ENCODE measurements around the gene A1CF.

Gene A1CF

DNA sequence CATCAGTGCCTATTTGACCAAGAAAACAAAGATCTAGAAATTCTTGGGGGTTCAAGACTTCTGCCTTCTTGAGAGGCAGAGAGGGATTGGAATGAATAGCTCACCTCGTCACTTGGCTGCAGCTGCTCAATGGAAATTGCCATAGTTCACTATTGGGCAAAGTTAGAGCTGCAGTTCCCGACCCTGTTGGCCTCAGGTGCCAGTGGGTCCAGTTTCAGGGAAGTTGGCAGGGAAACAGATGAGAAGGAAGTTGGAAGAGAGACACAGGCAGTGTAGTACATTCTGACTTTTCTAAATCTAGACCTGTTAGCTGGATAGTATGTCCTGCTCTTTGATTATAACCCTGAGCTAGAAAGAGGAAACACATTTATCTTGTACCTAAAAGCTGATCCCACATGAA is 19.1 kb downstream of the A1CF start:
- H3K4me1 ChIP-seq (ENCODE audit: control insufficient read depth in 5 of 5, insufficient read depth in 5 of 5, low read length in 5 of 5): no peaks in the 10 kb centered on the region
- no peak overlapping the region for H3K4me3 ChIP-seq (ENCODE audit: low read depth in 1 of 5, low read length in 5 of 5)
- H3K9ac ChIP-seq (ENCODE audit: low read length in 5 of 5): no peak overlapping the region
- no peaks in the 10 kb centered on the region for H3K9me3 ChIP-seq (ENCODE audit: control insufficient read depth in 5 of 5, low read length in 5 of 5)
- peaks cover 0 to 3% (median 0%) of the 10 kb centered on the region in 5 donors for H3K27me3 ChIP-seq (ENCODE audit: control insufficient read depth in 5 of 5, insufficient read depth in 4 of 5, low read length in 5 of 5)
- H3K36me3 ChIP-seq (ENCODE audit: control insufficient read depth in 5 of 5, insufficient read depth in 5 of 5, low read length in 5 of 5): no peaks in the 10 kb centered on the region
- H3K27ac ChIP-seq (ENCODE audit: low read depth, low read length): no peak overlapping the region

- Histone ChIP-seq H3K4me3 (ENCODE audit: low read depth in 1 of 5, low read length in 5 of 5) (no peak overlapping the region), H3K27ac (ENCODE audit: low read depth, low read length) (no peak overlapping the region), H3K36me3 (ENCODE audit: control insufficient read depth in 5 of 5, insufficient read depth in 5 of 5, low read length in 5 of 5) (no peaks in the 10 kb centered on the region), H3K9me3 (ENCODE audit: control insufficient read depth in 5 of 5, low read length in 5 of 5) (no peaks in the 10 kb centered on the region), H3K27me3 (ENCODE audit: control insufficient read depth in 5 of 5, insufficient read depth in 4 of 5, low read length in 5 of 5) (peaks cover 0 to 3% (median 0%) of the 10 kb centered on the region in 5 donors), H3K4me1 (ENCODE audit: control insufficient read depth in 5 of 5, insufficient read depth in 5 of 5, low read length in 5 of 5) (no peaks in the 10 kb centered on the region), H3K9ac (ENCODE audit: low read length in 5 of 5) (no peak overlapping the region)
Measured at GRCh38 chr10:50862719-50863118, 22.7 kb downstream of the A1CF start.

DNA sequence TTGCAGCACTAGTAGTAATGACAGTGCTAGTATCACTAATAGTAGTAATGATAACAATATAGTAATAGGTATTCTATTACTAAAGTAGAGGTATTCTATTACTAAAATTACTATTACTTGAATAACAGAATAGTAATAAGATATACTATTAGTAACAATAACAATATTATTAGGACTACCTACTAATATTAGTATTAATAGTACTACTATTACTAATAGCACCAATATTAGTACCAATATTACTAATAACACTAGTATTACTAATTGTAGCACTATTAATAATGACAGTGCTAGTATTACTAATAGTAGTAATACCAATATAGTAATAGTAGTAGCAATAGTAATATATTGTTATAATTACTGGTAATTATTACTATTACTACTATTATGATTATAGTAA is 24.1 kb downstream of the A1CF start:
- peaks cover 0 to 1% (median 0%) of the 10 kb centered on the region in 5 donors for H3K27me3 ChIP-seq (ENCODE audit: control insufficient read depth in 5 of 5, insufficient read depth in 4 of 5, low read length in 5 of 5)
- no peaks in the 10 kb centered on the region for H3K9me3 ChIP-seq (ENCODE audit: control insufficient read depth in 5 of 5, low read length in 5 of 5)
- no peak overlapping the region for H3K9ac ChIP-seq (ENCODE audit: low read length in 5 of 5)
- no peak overlapping the region for H3K27ac ChIP-seq (ENCODE audit: low read depth, low read length)
- no peak overlapping the region for H3K4me3 ChIP-seq (ENCODE audit: low read depth in 1 of 5, low read length in 5 of 5)
- H3K36me3 ChIP-seq (ENCODE audit: control insufficient read depth in 5 of 5, insufficient read depth in 5 of 5, low read length in 5 of 5): no peaks in the 10 kb centered on the region
- no peaks in the 10 kb centered on the region for H3K4me1 ChIP-seq (ENCODE audit: control insufficient read depth in 5 of 5, insufficient read depth in 5 of 5, low read length in 5 of 5)

GRCh38 chr10:50857579-50857978 is 27.8 kb downstream of the A1CF start:
- H3K36me3 ChIP-seq (ENCODE audit: control insufficient read depth in 5 of 5, insufficient read depth in 5 of 5, low read length in 5 of 5): no peaks in the 10 kb centered on the region
- no peak overlapping the region for H3K4me3 ChIP-seq (ENCODE audit: low read depth in 1 of 5, low read length in 5 of 5)
- H3K27ac ChIP-seq (ENCODE audit: low read depth, low read length): no peak overlapping the region
- no peaks in the 10 kb centered on the region for H3K4me1 ChIP-seq (ENCODE audit: control insufficient read depth in 5 of 5, insufficient read depth in 5 of 5, low read length in 5 of 5)
- H3K9ac ChIP-seq (ENCODE audit: low read length in 5 of 5): no peak overlapping the region
- no peaks in the 10 kb centered on the region for H3K9me3 ChIP-seq (ENCODE audit: control insufficient read depth in 5 of 5, low read length in 5 of 5)
- H3K27me3 ChIP-seq (ENCODE audit: control insufficient read depth in 5 of 5, insufficient read depth in 4 of 5, low read length in 5 of 5): no peaks in the 10 kb centered on the region

GRCh38 chr10:50855461-50855860 is 30.0 kb downstream of the A1CF start:
- Histone ChIP-seq H3K9ac (ENCODE audit: low read length in 5 of 5) (no peak overlapping the region), H3K4me3 (ENCODE audit: low read depth in 1 of 5, low read length in 5 of 5) (no peak overlapping the region), H3K27ac (ENCODE audit: low read depth, low read length) (no peak overlapping the region), H3K9me3 (ENCODE audit: control insufficient read depth in 5 of 5, low read length in 5 of 5) (no peaks in the 10 kb centered on the region), H3K36me3 (ENCODE audit: control insufficient read depth in 5 of 5, insufficient read depth in 5 of 5, low read length in 5 of 5) (no peaks in the 10 kb centered on the region), H3K4me1 (ENCODE audit: control insufficient read depth in 5 of 5, insufficient read depth in 5 of 5, low read length in 5 of 5) (no peaks in the 10 kb centered on the region), H3K27me3 (ENCODE audit: control insufficient read depth in 5 of 5, insufficient read depth in 4 of 5, low read length in 5 of 5) (no peaks in the 10 kb centered on the region)

DNA sequence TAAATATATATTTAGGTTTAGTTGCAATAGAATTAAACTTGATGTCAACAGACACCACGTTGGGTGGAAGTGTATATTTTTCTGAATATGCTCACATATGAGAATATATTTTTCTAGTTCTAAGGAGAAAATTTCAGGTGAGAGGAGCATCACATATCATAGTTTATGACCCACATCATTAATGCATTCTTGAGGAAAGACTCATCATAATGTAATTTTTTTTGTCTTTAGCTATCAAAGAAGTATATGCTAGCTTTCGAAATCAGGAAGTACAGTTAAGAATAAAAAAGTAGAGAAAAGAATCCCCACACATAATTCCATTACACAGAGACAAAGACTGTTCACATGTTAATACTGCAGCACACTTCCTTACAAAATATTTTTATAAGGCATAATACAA is 30.4 kb downstream of the A1CF start:
- no peak overlapping the region for H3K9ac ChIP-seq (ENCODE audit: low read length in 5 of 5)
- no peaks in the 10 kb centered on the region for H3K4me1 ChIP-seq (ENCODE audit: control insufficient read depth in 5 of 5, insufficient read depth in 5 of 5, low read length in 5 of 5)
- H3K27ac ChIP-seq (ENCODE audit: low read depth, low read length): no peak overlapping the region
- no peaks in the 10 kb centered on the region for H3K9me3 ChIP-seq (ENCODE audit: control insufficient read depth in 5 of 5, low read length in 5 of 5)
- no peak overlapping the region for H3K4me3 ChIP-seq (ENCODE audit: low read depth in 1 of 5, low read length in 5 of 5)
- H3K27me3 ChIP-seq (ENCODE audit: control insufficient read depth in 5 of 5, insufficient read depth in 4 of 5, low read length in 5 of 5): no peaks in the 10 kb centered on the region
- no peaks in the 10 kb centered on the region for H3K36me3 ChIP-seq (ENCODE audit: control insufficient read depth in 5 of 5, insufficient read depth in 5 of 5, low read length in 5 of 5)

GRCh38 chr10:50853557-50853956 is 31.9 kb downstream of the A1CF start:
- Histone ChIP-seq H3K4me1 (ENCODE audit: control insufficient read depth in 5 of 5, insufficient read depth in 5 of 5, low read length in 5 of 5) (no peaks in the 10 kb centered on the region), H3K9me3 (ENCODE audit: control insufficient read depth in 5 of 5, low read length in 5 of 5) (no peaks in the 10 kb centered on the region), H3K27ac (ENCODE audit: low read depth, low read length) (no peak overlapping the region), H3K9ac (ENCODE audit: low read length in 5 of 5) (no peak overlapping the region), H3K36me3 (ENCODE audit: control insufficient read depth in 5 of 5, insufficient read depth in 5 of 5, low read length in 5 of 5) (no peaks in the 10 kb centered on the region), H3K4me3 (ENCODE audit: low read depth in 1 of 5, low read length in 5 of 5) (no peak overlapping the region), H3K27me3 (ENCODE audit: control insufficient read depth in 5 of 5, insufficient read depth in 4 of 5, low read length in 5 of 5) (no peaks in the 10 kb centered on the region)

- Histone ChIP-seq H3K27me3 (ENCODE audit: control insufficient read depth in 5 of 5, insufficient read depth in 4 of 5, low read length in 5 of 5) (no peaks in the 10 kb centered on the region), H3K9me3 (ENCODE audit: control insufficient read depth in 5 of 5, low read length in 5 of 5) (no peaks in the 10 kb centered on the region), H3K36me3 (ENCODE audit: control insufficient read depth in 5 of 5, insufficient read depth in 5 of 5, low read length in 5 of 5) (no peaks in the 10 kb centered on the region), H3K27ac (ENCODE audit: low read depth, low read length) (no peak overlapping the region), H3K9ac (ENCODE audit: low read length in 5 of 5) (no peak overlapping the region), H3K4me3 (ENCODE audit: low read depth in 1 of 5, low read length in 5 of 5) (no peak overlapping the region), H3K4me1 (ENCODE audit: control insufficient read depth in 5 of 5, insufficient read depth in 5 of 5, low read length in 5 of 5) (no peaks in the 10 kb centered on the region)
Measured at GRCh38 chr10:50851884-50852671, 33.3 kb downstream of the A1CF start.

DNA sequence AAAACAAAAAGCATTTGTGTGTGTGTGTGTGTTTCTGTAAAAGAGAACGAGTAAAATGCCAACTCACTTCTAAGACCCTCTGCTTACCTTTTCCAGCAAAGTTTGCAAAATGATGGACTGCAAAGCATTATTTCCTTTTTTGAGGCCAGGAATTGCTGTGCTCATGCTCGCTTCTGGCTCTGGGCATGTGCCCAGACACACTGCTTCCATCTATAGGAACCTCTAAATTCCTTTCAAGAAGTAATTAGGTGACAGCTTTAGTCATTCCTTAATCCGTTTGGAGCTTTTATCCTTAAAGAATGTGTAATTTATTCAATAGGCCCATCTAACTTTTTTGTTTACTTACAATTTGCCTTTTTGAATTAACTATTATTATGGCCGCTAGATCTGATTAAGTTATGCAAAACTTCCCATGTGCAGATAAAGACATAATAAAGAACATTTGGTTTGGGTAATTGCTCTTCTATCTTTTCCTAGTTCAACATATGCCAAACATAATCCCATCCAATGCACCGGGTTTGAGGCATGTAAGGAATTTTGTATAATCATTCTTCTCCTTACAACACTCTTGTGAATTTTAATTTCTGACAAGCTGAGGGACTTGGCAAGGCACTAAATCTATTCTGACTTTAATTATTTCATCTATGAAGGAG is 34.7 kb downstream of the A1CF start:
- no peak overlapping the region for H3K4me3 ChIP-seq (ENCODE audit: low read depth in 1 of 5, low read length in 5 of 5)
- no peaks in the 10 kb centered on the region for H3K27me3 ChIP-seq (ENCODE audit: control insufficient read depth in 5 of 5, insufficient read depth in 4 of 5, low read length in 5 of 5)
- H3K9ac ChIP-seq (ENCODE audit: low read length in 5 of 5): no peak overlapping the region
- no peaks in the 10 kb centered on the region for H3K9me3 ChIP-seq (ENCODE audit: control insufficient read depth in 5 of 5, low read length in 5 of 5)
- no peaks in the 10 kb centered on the region for H3K4me1 ChIP-seq (ENCODE audit: control insufficient read depth in 5 of 5, insufficient read depth in 5 of 5, low read length in 5 of 5)
- no peak overlapping the region for H3K27ac ChIP-seq (ENCODE audit: low read depth, low read length)
- H3K36me3 ChIP-seq (ENCODE audit: control insufficient read depth in 5 of 5, insufficient read depth in 5 of 5, low read length in 5 of 5): no peaks in the 10 kb centered on the region

DNA sequence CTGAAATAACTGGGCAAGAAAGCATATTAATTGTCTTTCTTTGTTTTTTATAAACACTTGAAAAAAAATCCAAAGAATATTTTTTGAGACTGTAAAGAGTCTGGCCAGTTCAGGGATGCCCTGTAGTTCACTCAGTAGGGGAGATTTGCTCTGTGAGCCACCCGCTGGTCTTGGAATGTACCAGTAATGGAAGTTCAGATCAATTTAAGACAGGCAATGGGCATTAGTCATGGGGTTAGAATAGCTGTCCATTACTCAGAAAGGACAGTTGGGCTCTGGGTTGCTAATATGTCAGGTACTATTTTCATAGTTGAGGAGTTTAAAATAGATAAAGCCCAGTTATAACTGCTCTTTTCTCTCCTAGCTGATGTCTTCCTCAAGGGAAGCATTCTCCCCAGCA is 38.7 kb downstream of the A1CF start:
- H3K27ac ChIP-seq (ENCODE audit: low read depth, low read length): no peak overlapping the region

More for the DNA sequence above, 38.7 kb downstream of the A1CF start:
- H3K4me1 ChIP-seq (ENCODE audit: control insufficient read depth in 5 of 5, insufficient read depth in 5 of 5, low read length in 5 of 5): no peaks in the 10 kb centered on the region
- H3K9me3 ChIP-seq (ENCODE audit: control insufficient read depth in 5 of 5, low read length in 5 of 5): no peaks in the 10 kb centered on the region
- H3K36me3 ChIP-seq (ENCODE audit: control insufficient read depth in 5 of 5, insufficient read depth in 5 of 5, low read length in 5 of 5): no peaks in the 10 kb centered on the region
- no peak overlapping the region for H3K9ac ChIP-seq (ENCODE audit: low read length in 5 of 5)
- H3K27me3 ChIP-seq (ENCODE audit: control insufficient read depth in 5 of 5, insufficient read depth in 4 of 5, low read length in 5 of 5): no peaks in the 10 kb centered on the region
- no peak overlapping the region for H3K4me3 ChIP-seq (ENCODE audit: low read depth in 1 of 5, low read length in 5 of 5)

All from subcutaneous abdominal adipose tissue (tissue), 5 donors.